ENCODE results near the gene MRPL45.

The MRPL45 gene

DNA sequence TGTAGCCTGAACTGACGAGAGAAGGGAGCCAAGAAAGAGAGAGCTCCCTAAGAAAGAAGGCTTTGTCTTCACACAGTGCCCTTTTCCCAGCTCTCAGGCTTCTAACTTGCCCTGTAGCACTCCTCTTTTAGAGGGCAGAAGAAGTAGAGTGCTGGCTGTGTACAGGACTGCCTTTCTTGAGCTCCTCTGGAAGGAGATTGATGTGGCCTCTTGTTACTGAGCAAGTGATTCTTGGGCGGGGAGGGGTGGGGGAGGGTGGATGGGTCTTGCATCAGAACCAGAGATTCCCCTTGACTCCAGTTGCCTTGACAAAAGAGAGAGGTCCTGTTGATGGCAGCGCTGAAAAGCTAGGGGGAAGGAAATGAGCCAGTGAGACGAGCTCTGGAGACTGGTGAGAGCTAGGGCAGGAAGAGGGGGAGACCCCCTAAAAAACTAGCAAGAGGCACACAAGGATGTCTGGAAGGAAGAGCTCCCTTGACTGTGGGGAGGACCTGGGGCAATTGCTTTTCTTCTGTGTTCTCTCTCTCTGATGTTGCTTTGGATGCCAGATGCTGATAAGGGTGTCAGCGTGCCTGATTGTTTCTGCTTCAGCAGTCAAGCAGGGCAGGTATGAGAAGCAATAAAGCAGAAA lies 28.4 kb downstream of the MRPL45 start:
- H3K4me3 ChIP-seq (ENCODE audit: low read length): no peak overlapping the region
- H3K79me1 ChIP-seq (ENCODE audit: low read length): no peaks in the 10 kb centered on the region
- H3K36me3 ChIP-seq (ENCODE audit: control insufficient read depth, insufficient read depth, low read length): peaks cover 5% of the 10 kb centered on the region
- H3K56ac ChIP-seq (ENCODE audit: low read length): peak overlapping the region; percentile 58
- H3K4ac ChIP-seq (ENCODE audit: low read depth, low read length): no peak overlapping the region
- DNase-seq: peak; percentile 71
- H3K23ac ChIP-seq (ENCODE audit: low read length): no peak overlapping the region
- H4K5ac ChIP-seq (ENCODE audit: low read length): no peak overlapping the region
- H4K8ac ChIP-seq (ENCODE audit: low read depth, low read length): no peak overlapping the region
- H2AK5ac ChIP-seq (ENCODE audit: low read length): no peak overlapping the region
- no peaks in the 10 kb centered on the region for H3K79me2 ChIP-seq (ENCODE audit: control insufficient read depth, insufficient read depth, low read length)
- H3K9ac ChIP-seq (ENCODE audit: low read length): no peak overlapping the region
- WGBS (ENCODE audit: extremely low coverage, insufficient coverage, low lambda C conversion rate): no CpG with 5 or more reads among the region's 5 CpGs
- H3K4me1 ChIP-seq (ENCODE audit: control insufficient read depth, low read depth, low read length): peaks cover 8% of the 10 kb centered on the region
- no peak overlapping the region for H2BK15ac ChIP-seq (replicated peaks; ENCODE audit: low read depth)
- no peak overlapping the region for H2BK120ac ChIP-seq (ENCODE audit: low read depth, low read length)
- no peak overlapping the region for H3K18ac ChIP-seq (ENCODE audit: low read length)
- H3K27me3 ChIP-seq (ENCODE audit: insufficient read depth, low read length, poor library complexity): no peaks in the 10 kb centered on the region
- H3K27ac ChIP-seq (ENCODE audit: low read depth, low read length): no peak overlapping the region
- no peak overlapping the region for H2BK5ac ChIP-seq (ENCODE audit: low read length)
- H3K4me2 ChIP-seq (ENCODE audit: low read length): no peak overlapping the region

DNA sequence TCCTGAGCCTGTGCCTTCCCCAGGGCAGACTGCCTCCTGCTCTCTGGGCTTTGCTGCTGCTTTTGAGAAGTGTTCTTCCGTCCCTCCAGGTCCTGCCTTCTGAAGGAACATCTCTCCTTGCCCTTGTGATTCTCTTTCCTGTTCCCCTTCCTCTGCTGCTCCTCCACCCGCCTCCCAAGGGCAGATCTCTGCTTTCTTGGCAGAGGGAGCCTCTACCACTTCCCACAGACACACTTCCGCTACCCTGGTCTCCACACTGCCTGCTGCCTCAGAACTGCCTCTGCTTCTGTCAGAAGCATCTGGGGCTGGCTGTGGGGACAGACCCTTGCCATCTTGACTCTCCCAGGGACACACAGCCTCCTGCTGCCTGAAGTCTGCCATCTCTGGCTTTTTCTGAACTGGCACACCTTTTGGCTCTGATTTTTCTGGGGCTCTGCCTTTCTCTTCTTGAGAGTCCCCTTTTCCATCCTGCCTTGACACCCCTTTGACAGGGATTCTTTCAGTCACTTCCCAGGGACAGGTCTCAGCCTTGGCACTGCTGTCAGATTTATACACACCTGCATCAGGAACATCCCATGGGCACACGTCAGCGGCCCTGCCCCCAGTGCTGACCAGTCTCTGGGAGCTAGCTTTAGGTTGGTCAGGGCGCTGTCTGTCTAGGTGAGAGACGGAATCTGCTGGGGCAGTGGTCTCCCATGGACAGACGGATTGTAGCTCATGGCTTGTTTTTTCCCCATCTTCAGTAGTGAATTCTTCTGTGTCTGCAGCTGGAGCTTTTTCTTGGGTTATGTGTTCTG lies 30.2 kb downstream of the MRPL45 start:
- H3K36me3 ChIP-seq (ENCODE audit: control insufficient read depth, insufficient read depth, low read length): peaks cover 2% of the 10 kb centered on the region
- H3K4me2 ChIP-seq (ENCODE audit: low read length): no peak overlapping the region
- no peak overlapping the region for H3K4me3 ChIP-seq (ENCODE audit: low read length)
- no peak overlapping the region for H3K18ac ChIP-seq (ENCODE audit: low read length)
- no peak overlapping the region for H4K5ac ChIP-seq (ENCODE audit: low read length)
- no peaks in the 10 kb centered on the region for H3K27me3 ChIP-seq (ENCODE audit: insufficient read depth, low read length, poor library complexity)
- no peak overlapping the region for H2AK5ac ChIP-seq (ENCODE audit: low read length)
- H4K8ac ChIP-seq (ENCODE audit: low read depth, low read length): no peak overlapping the region
- H3K9ac ChIP-seq (ENCODE audit: low read length): no peak overlapping the region
- H3K27ac ChIP-seq (ENCODE audit: low read depth, low read length): no peak overlapping the region
- H3K4ac ChIP-seq (ENCODE audit: low read depth, low read length): no peak overlapping the region
- H2BK120ac ChIP-seq (ENCODE audit: low read depth, low read length): no peak overlapping the region
- no peak for DNase-seq
- no peak overlapping the region for H2BK5ac ChIP-seq (ENCODE audit: low read length)
- H3K4me1 ChIP-seq (ENCODE audit: control insufficient read depth, low read depth, low read length): peaks cover 8% of the 10 kb centered on the region
- no peak overlapping the region for H3K56ac ChIP-seq (ENCODE audit: low read length)
- no peak overlapping the region for H2BK15ac ChIP-seq (replicated peaks; ENCODE audit: low read depth)
- H3K79me1 ChIP-seq (ENCODE audit: low read length): no peaks in the 10 kb centered on the region
- no peak overlapping the region for H3K23ac ChIP-seq (ENCODE audit: low read length)
- WGBS (ENCODE audit: extremely low coverage, insufficient coverage, low lambda C conversion rate): no CpG with 5 or more reads among the region's 8 CpGs
- no peaks in the 10 kb centered on the region for H3K79me2 ChIP-seq (ENCODE audit: control insufficient read depth, insufficient read depth, low read length)

DNA sequence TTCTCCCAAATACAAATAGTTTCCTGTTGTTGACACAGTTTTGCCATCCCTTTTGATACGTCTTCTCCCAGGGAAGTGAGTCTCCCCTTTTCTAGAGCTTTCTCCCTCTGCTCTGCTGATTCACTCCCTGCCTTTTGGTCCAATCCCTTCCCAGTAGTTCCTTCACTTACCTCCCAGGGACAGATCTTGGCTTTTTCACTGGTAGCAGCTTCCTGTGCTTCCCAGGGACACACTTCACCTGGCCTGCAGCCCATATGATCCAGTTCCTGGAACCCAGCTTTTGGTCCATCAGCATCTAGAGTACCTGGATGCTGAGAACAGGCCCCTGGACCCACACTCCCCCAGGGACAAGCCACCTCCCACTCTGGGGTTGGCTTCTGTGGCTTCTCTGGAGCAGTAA lies 31.0 kb downstream of the MRPL45 start:
- Histone ChIP-seq H3K23ac (ENCODE audit: low read length) (no peak overlapping the region), H4K8ac (ENCODE audit: low read depth, low read length) (no peak overlapping the region), H3K4me2 (ENCODE audit: low read length) (no peak overlapping the region), H3K79me2 (ENCODE audit: control insufficient read depth, insufficient read depth, low read length) (no peaks in the 10 kb centered on the region), H3K56ac (ENCODE audit: low read length) (no peak overlapping the region), H3K4me1 (ENCODE audit: control insufficient read depth, low read depth, low read length) (peaks cover 8% of the 10 kb centered on the region), H2BK5ac (ENCODE audit: low read length) (no peak overlapping the region), H3K4ac (ENCODE audit: low read depth, low read length) (no peak overlapping the region), H3K36me3 (ENCODE audit: control insufficient read depth, insufficient read depth, low read length) (no peaks in the 10 kb centered on the region), H3K4me3 (ENCODE audit: low read length) (no peak overlapping the region), H3K27ac (ENCODE audit: low read depth, low read length) (no peak overlapping the region), H3K9ac (ENCODE audit: low read length) (no peak overlapping the region), H3K27me3 (ENCODE audit: insufficient read depth, low read length, poor library complexity) (no peaks in the 10 kb centered on the region), H2BK120ac (ENCODE audit: low read depth, low read length) (no peak overlapping the region), H4K5ac (ENCODE audit: low read length) (no peak overlapping the region), H2BK15ac (replicated peaks; ENCODE audit: low read depth) (no peak overlapping the region), H3K18ac (ENCODE audit: low read length) (no peak overlapping the region), H3K79me1 (ENCODE audit: low read length) (no peaks in the 10 kb centered on the region), H2AK5ac (ENCODE audit: low read length) (no peak overlapping the region)
- WGBS (ENCODE audit: extremely low coverage, insufficient coverage, low lambda C conversion rate): no CpG with 5 or more reads among the region's 1 CpG
- DNase-seq: no peak

DNA sequence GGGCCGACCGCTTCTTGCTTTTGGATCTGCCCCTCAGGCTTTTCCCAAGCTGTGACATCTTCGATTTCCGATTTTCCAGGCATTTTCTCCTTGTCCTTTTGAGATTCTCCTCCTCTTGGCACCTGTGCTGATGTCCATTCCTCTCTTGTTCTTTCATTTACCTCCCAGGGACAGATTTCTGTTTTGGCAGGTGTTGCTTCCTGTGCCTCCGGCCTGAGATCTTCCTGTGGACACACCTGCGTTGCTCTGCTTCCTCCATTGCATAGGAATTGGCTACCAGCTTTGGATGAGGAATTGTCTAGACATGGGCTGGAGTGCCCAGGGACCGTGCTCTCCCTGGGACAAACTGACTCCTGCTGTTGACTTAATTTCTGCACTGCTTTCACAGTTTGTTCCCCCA lies 31.7 kb downstream of the MRPL45 start:
- Histone ChIP-seq H3K56ac (ENCODE audit: low read length) (no peak overlapping the region), H2BK120ac (ENCODE audit: low read depth, low read length) (no peak overlapping the region), H2BK5ac (ENCODE audit: low read length) (no peak overlapping the region), H3K4me2 (ENCODE audit: low read length) (no peak overlapping the region), H3K4me1 (ENCODE audit: control insufficient read depth, low read depth, low read length) (peaks cover 8% of the 10 kb centered on the region), H3K79me1 (ENCODE audit: low read length) (no peaks in the 10 kb centered on the region), H2BK15ac (replicated peaks; ENCODE audit: low read depth) (no peak overlapping the region), H3K23ac (ENCODE audit: low read length) (no peak overlapping the region), H3K27me3 (ENCODE audit: insufficient read depth, low read length, poor library complexity) (no peaks in the 10 kb centered on the region), H4K8ac (ENCODE audit: low read depth, low read length) (no peak overlapping the region), H4K5ac (ENCODE audit: low read length) (no peak overlapping the region), H3K27ac (ENCODE audit: low read depth, low read length) (no peak overlapping the region), H3K36me3 (ENCODE audit: control insufficient read depth, insufficient read depth, low read length) (no peaks in the 10 kb centered on the region), H2AK5ac (ENCODE audit: low read length) (no peak overlapping the region), H3K4ac (ENCODE audit: low read depth, low read length) (no peak overlapping the region), H3K18ac (ENCODE audit: low read length) (no peak overlapping the region), H3K9ac (ENCODE audit: low read length) (no peak overlapping the region), H3K79me2 (ENCODE audit: control insufficient read depth, insufficient read depth, low read length) (no peaks in the 10 kb centered on the region), H3K4me3 (ENCODE audit: low read length) (no peak overlapping the region)
- no CpG with 5 or more reads among the region's 7 CpGs for WGBS (ENCODE audit: extremely low coverage, insufficient coverage, low lambda C conversion rate)
- DNase-seq: no peak

DNA sequence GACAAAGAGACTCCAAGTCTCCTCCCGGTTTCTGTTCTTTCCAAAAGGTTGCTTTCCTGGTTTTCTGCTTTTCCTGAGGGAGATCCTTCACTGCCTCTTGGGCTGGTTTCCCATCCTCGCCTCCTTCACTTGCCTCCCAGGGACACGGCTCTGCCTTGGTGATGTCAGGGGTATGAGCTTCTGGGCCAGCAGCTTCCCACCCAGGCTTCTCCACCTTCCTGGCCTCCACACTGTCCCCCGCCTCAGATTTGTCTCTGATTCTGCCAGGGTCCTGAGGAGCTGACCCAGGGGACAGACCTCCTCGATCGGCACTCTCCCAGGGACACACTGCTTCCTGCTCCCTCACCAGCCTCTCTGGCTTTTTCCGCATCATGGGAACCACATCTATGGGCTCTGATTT lies 32.3 kb downstream of the MRPL45 start:
- no peak overlapping the region for H4K5ac ChIP-seq (ENCODE audit: low read length)
- H3K4ac ChIP-seq (ENCODE audit: low read depth, low read length): no peak overlapping the region
- H3K4me1 ChIP-seq (ENCODE audit: control insufficient read depth, low read depth, low read length): peaks cover 8% of the 10 kb centered on the region
- no peak overlapping the region for H3K4me2 ChIP-seq (ENCODE audit: low read length)
- no peak overlapping the region for H3K23ac ChIP-seq (ENCODE audit: low read length)
- H3K36me3 ChIP-seq (ENCODE audit: control insufficient read depth, insufficient read depth, low read length): no peaks in the 10 kb centered on the region
- no peak overlapping the region for H4K8ac ChIP-seq (ENCODE audit: low read depth, low read length)
- H3K56ac ChIP-seq (ENCODE audit: low read length): no peak overlapping the region
- no peak overlapping the region for H3K9ac ChIP-seq (ENCODE audit: low read length)
- no peaks in the 10 kb centered on the region for H3K79me1 ChIP-seq (ENCODE audit: low read length)
- no peaks in the 10 kb centered on the region for H3K27me3 ChIP-seq (ENCODE audit: insufficient read depth, low read length, poor library complexity)
- no peak overlapping the region for H2AK5ac ChIP-seq (ENCODE audit: low read length)
- no peaks in the 10 kb centered on the region for H3K79me2 ChIP-seq (ENCODE audit: control insufficient read depth, insufficient read depth, low read length)
- no peak overlapping the region for H3K18ac ChIP-seq (ENCODE audit: low read length)
- no peak overlapping the region for H3K27ac ChIP-seq (ENCODE audit: low read depth, low read length)
- H2BK120ac ChIP-seq (ENCODE audit: low read depth, low read length): no peak overlapping the region
- H2BK5ac ChIP-seq (ENCODE audit: low read length): no peak overlapping the region
- DNase-seq: no peak
- H2BK15ac ChIP-seq (replicated peaks; ENCODE audit: low read depth): no peak overlapping the region
- WGBS (ENCODE audit: extremely low coverage, insufficient coverage, low lambda C conversion rate): no CpG with 5 or more reads among the region's 7 CpGs
- H3K4me3 ChIP-seq (ENCODE audit: low read length): no peak overlapping the region
